Middle frontal gyrus (tissue), 1 donor: ENCODE data around the gene MTFR1L.
A peak's percentile ranks its signal among the peaks of the same experiment; 100 is the strongest.

Experiments used
- DNase-seq: peaks from one replicate; pipeline ENCODE4 v3.0.0-alpha.2; 2015; ENCODE audit warnings: low spot score; ENCODE audit errors: extremely low spot score

Gene MTFR1L

DNA sequence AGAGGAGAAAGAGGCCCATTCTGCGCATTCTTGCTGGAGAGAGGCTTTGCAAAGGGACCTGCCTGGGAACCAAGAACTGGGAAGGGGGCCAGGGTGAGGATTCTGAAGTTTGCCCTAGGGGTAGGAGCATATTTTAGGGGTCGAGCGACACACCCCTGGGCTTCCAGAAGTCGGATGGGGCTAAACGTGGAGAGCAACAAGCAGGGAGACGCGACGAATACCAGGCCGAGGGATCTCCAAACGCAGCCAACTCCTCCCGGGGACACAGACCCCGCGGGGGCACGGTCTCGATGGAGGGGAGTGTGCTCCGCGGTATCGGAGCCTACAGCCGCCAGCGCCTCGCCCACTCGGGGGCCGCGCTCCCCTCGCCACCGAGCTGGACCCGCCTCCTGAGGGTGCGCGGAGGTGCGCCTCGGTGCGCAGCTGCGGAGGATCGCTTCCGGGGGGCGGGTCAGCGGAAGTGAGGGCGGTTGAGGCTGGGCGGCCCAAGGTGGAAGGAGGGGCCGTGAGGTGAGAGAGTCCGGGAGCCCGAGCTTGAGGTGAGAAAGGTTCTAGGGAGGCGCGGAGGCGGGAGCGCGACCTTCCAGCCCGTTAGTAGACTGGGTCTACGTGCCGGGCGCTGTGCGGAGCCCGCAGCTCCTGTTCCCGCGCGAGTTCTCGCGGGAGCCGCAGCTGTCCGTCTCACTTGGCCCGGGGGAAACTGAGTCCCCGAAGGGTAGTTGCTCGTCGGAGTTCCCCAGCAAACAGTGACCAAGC, at the start of gene MTFR1L:
MTFR1L (plus strand) TSS at position 464 of the 756 bp plus-strand sequence. CDS start 3,151 bp downstream, outside the sequence.
- DNase-seq: peak; percentile 74

DNA sequence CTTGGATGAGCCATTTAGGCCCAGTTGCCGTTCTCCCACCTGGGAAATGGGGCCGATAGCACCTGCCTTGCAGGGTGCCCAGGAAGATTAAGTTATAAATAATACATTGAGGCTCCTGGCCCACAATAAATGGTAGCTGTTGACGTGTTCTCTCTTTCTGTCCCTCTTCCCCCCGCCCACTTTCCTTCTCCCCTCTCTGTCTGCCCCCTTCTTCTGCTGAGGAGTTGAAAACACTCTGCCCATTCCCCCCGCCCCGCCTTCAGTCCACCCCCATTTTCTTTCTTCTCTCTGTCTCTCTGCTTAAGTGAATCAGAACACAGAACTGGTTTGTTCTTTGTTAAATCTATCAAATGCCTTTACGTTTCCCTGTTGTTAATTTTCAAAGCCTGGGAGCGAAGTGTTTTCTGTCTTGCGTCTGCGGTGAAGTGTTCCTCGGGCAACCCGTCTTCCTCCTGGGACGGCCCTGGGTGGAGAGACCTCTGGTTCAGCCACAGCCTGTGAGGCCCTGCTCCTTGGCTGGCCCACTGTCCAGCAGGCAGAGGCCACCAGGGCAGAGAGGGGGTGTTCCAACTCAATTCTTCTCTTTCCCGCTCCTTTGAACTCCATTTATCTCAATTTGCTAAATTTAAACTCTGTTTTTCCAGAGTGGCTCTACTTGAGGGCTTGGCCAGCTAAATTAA, 49.1 kb upstream of the MTFR1L start:
- no peak for DNase-seq

DNA sequence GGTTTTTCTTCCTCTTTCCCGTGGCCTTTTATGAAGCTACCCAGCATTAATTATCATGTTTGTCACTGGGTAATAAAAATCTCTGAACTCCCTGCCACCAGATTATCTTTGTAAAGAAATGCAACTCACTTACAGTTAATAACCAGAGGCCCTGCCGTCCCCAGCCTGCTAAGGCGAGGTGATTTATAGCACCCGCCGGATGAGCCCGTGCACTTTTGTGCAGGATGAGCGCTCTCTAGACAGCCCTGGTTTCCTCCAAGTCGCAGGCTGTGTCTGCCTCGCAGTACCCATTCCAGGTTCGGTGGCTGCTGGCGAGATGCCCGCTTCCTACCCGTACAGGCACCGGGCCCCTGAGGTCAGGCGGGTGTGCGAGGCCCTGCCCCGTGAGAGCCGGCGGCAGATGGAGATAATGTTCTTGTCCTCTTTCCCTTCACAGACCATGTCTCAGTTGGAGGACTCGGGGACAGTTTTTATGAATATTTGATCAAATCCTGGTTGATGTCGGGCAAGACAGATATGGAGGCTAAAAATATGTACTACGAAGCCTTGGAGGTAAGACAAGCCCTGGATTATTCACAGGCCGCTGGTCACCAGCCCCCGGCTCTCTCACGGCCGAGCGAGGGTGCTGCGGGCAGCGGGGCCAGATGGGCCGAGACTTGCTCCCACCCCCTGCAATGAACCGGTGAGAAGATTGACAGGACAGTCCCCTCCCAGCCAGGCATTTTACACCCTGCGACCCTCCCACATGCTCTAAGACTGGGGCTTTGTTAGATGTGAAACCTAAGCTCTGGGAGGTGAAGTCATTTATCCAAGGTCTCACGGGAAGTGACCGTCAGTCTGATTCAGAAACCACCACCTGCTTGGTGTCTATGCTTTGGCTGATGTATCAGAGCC, 48.3 kb upstream of the MTFR1L start:
- DNase-seq: no peak

DNA sequence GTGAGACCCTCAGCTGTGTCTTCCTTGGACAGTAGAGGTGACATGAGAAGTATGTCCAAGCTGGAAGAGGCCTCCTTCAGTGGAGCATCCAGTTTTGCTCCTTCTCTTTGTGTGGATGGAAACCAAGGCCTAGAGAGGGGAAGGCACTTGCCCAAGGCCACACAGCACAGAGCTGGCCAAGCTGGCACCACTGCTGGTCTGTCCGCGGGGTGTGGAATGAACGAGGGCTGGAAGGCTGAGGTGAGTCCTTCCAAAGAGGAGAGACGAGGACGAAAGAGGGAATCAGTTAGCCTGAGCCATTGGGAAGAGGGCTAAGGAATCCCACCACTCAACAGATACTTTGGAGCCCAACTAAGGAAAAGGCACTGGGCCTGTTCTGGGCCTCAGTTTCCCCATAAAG, 47.6 kb upstream of the MTFR1L start:
- no peak for DNase-seq

DNA sequence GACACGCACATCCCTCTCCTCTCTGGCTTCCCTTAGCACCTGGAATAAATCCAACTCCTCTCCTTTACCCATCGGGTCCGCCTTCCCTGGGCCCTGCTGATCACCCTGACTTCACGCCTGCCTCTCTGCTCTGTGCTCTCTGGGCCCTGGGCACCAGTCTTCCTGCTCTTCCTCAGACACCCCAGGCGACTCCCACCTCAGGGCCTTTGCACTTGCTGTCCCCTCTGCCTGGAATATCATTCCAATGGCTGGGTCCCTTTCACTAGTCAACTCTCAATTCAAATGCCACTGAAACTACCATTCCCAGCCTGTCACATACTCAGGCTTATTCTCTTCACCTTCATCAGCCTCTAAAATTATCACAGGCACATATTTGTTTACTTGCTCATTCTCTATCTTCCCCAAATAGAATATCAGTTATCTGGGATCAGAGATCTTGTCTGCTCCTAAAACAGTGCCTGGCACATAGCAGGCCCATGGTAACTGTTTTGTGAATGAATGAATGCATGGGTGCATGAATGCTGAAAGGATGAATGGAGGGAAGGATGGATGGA, 47.0 kb upstream of the MTFR1L start:
- DNase-seq: no peak

DNA sequence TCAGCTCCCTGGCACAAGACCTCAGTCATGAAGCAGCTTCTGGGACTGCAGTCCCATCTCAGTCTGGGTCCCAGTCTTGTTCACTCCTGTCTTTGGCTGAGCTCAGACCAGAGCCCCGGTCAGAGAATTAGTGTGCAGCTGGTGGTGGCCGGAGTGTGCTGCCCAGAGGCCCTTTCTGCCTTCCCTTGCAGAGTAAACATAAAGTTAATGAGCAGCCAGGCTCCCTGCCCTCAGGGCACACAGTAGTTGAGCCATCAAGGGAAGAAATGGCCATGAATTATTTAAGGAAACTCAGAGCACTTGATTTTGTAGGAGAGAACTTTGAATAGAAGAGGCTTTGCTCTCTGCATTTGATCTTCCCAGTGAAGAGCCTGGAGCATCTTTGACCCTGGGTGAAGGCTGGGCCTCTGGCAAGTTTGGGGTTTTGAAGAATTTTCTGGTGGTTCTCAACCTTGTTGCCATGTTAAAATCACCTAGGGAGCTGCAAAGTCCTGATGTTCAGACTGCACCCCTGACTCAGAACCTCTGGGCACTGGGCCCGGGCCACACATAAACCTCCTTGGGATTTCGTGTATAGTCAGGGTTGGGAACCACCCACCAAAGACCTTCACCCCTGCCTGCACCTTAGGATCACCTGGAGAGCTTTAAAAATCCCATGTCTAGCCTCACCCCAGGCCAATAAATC, 46.2 kb upstream of the MTFR1L start:
- DNase-seq: no peak

DNA sequence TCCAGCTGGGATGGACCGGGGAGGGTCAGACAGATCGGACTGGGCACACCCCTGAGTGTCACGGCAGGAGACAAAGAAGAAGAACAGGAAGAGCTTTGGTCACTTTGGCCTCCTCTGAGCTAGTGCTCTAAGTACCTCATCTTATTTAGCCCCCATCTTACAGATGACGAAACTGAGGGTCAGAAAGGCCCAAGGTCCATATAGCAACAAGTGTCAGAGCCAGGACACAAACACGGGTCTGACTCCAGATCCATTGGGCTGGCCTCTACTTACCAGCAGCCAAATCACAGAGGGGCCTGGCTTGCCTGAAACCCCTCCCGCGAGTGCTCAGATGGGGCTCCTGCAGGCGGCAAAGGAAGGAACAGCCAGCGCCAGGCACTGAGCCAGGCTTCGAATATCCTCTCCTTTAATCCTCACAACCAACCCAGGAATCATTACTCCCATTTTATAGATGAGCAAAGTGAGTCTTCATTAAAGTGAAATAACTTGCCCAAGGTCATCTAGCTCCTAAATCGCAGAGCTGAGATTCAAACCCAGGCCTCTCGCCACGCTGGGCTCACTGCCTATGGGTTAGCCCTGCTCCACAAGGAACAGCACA, 45.4 kb upstream of the MTFR1L start:
- no peak for DNase-seq

DNA sequence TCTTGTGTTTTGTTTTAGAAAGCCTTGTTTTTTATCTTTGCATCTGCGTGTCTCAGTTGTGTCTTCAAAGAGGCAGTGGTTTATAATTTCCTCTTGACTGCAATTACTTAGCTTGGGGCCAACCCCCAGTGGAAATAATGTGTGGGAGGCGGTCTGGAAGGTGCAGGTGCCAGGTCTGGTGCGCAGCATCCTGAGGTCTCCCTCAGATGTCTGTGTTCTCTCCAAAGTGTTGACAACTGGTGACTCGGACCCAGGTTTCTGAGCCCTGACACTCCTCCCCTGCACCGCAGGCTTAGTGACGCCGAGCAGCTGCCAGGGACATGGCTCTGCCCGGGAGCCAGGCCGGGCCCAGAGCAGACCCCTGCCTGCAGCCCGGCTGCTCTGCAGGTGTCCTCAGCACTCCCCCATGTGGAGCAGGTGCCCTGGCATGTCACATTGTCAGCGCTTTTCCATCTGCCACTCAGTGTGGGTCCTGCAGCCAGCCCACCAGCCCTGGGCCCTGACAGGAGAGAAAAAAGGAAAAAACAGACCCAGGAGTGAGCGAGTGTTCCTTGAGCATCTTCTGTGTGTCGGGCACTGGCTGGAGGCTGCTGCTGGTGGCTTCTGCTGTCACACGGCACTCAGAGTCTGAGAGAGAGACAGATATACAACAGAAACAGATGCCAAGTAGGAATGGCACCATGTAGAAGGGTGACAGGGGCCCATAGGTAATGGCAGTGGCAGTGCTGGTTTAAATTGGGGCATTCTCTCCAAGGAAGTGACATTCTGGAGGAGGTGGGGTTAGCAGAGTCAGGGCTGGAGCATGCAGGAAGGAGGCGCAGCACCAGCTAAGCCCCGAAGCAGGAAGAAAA, 44.6 kb upstream of the MTFR1L start:
- DNase-seq: no peak

DNA sequence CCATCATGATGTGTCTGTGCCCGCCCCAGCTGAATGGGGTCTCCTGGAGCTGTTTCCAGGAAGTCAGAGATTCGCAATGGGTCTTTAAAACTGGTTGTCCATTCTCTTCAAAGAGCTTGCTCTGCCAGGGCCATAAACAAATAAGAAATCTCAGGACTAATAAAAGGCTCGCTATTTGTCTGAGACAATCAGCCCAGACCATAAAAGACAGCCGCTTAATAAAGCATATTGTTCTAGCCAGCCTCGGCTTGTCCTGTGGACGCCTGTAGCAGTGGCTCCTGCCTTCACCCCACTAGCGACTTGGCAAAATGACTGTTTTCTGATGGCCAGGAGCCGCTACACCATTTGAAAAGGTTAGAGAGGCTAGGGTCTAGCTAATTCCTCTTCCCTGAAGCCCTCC, 40.4 kb upstream of the MTFR1L start:
- no peak for DNase-seq

DNA sequence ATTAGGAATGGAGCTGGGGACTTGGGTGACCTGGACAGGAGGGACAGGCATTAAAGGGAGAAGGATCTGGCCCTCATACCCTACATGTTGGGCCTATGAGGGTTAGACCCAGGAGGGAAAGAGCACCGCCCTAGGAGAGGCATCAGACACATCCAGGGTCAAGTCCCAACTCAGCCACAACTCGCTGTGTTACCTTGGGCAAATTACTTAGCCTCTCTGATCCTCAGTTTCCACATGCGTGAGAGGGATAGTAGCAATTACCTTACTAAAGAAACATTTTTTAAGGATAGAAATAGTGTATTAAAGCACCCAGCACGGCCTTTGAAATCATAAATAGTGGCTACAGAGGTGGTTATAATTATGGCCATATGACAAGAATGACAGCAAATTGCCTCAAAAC, 39.9 kb upstream of the MTFR1L start:
- no peak for DNase-seq

DNA sequence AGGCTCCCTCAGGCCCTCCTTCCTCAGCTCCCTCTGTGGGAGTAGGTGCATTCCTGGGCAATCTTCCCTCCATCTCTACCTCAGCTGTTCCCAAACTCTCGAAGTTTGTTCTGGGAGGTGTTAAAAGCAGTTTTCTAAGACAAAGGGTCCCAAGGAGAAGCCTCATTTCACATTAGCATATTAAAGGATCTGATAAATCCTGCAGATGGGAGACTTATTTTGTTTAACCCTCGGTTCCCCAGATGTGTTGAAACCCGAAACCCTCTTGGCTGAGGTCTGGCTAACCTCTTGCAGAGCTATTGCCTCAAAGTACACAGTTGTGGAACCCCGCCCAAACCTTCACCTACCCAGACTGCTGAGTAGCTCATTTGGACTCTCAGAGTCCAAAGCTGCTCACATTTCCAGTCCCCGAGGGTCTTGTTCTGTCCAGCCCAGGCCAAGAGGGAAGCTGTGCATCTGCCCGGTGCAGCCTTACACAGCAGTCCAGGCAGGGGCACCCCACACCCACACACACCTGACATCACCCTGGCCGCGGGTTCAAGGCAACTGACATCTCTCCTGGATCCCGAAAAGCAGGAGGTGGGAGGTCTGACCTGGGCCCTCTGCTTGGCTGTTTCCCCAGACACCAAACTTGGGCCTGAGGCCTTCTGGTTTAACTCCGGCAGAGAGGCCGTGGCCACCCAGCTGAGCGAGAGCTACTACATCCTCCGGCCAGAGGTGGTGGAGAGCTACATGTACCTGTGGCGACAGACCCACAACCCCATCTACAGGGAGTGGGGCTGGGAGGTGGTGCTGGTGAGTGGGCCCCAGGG, 39.2 kb upstream of the MTFR1L start:
- DNase-seq: no peak

DNA sequence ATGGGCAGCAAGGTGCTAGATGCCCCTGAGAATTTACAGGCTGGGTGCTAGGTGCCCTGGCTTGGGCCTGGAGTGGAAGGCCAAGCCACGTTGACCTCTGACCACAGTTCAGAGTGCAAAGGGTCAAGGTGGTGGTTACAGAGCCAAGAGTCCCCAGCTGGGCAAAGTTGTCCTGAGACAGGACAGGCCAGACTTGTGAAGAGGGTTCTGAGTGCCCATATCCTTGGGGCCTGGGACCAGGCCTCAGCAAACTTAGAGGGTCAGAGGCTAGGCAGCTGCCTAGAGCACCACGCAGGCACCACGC, 38.7 kb upstream of the MTFR1L start:
- no peak for DNase-seq

DNA sequence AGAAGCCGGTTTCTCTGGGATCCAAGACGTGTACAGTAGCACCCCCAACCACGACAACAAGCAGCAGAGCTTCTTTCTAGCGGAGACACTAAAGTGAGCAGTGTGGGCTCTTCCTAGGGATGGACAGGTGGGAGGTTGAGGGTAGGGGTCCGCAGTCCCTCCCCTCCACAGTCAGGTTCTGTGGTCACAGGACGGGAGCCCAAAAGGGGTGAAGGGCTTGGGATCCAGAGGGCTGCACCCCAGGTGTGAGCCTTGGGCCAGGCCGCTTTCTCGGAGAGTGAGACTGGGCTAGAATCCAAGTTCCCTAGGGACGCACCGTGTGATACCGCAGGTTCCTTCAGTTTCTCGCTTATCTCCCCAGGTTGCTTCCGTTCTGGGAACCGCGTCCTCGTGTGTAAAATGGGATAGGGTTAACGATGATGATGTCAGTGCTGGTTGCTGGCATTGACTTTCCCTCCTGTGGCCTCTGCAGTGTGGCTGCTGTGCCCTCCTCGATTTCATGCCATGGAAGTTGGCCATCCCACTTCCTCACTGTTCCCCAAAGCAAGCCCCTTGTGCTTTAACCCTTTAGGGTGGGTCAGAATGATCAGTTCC, 37.0 kb upstream of the MTFR1L start:
- DNase-seq: no peak

DNA sequence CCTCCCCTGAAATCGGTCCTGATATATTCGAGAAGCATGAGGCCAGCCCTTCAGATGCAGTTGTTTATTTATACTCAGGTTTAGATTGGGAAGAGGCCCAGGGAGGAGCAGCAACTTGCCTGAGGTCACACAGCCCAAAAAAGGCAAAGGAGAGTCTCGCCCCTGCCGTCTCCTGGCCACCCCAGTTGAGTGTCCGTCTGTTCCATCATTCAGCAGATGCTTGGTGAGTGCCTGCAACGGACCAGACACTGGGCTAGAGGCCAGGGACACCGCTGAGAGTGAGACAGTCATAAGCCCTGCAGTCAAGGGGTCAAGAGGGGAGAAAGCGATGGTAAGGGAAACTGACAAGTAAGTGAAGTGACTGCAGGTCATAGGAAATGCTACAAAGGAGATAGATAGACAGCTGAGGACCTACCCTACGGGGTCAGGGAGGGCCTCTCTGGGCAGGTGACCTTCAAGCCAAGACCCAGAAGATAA, 35.1 kb upstream of the MTFR1L start:
- DNase-seq: no peak

DNA sequence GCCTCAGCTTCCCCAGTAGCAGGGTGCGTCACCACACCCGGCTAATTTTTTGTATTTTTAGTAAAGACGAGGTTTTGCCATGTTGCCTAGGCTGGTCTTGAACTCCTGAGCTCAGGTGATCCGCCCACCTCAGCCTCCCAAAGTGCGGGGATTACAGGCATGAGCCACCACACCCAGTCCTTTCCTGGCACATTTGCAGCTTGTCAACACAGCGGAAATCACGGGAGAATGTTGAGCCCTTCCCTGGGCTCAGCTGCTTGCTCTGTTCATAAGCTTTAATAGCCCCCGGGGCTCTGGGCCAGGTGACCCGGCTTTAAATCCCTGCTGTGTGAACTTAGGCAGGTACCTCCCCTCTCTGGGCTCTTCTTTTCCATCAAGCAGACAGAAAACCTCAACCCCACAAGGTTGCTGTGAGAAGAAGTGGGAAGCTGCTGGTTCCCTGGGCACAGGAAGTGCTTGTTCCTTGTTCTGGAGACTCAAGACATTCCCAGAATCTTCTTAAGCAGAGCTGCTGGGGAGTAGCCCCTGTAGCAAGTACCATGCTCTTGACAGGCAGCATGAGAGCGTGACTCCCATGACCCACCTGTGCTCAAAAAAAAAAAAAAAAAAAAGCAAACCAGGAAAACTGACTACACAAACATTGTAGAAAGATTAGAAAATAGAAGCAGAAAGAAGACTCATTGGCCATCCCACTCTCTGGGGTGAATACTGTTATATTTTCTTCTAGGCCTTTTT, 34.3 kb upstream of the MTFR1L start:
- no peak for DNase-seq

DNA sequence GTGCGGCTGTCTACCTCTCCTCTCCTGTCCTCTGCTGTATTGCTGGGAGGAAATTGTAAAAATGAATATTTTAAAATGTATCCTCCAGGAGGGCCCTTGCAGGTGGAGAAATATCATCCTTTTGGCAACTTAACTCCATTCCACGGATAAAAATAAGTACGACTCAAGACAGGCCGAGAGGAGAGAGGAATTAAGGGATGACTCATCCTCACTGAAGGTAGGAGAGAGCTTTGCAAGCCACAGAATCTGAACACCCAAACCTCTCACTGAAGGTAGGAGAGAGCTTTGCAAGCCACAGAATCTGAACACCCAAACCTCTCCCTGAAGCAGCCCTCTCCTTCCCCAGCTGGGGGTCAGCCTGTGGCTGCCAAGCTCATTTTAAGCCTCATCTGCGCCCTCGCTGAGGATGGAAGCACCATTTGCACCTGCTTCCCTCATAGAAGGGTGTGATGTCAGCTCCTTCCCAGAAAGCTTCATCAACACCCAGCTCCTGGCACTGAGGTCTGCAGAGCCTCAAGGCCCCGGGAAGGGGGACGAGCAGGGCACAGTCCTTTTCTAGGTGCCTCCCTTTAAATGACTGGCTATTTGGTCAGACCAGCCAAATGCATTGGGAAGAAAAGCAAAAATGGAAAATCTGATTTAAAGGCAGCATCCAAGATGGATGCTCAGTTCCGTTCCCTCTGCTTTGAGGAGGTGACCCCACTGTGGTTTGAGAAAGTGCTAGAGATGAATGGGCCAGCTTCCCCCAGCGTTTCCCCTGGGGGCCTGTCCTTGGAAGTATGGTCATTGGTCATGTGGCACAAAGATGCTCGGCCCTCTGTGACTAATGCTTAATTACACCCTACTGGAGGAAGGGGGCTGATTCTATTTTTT, 32.6 kb upstream of the MTFR1L start:
- DNase-seq: peak; percentile 36

DNA sequence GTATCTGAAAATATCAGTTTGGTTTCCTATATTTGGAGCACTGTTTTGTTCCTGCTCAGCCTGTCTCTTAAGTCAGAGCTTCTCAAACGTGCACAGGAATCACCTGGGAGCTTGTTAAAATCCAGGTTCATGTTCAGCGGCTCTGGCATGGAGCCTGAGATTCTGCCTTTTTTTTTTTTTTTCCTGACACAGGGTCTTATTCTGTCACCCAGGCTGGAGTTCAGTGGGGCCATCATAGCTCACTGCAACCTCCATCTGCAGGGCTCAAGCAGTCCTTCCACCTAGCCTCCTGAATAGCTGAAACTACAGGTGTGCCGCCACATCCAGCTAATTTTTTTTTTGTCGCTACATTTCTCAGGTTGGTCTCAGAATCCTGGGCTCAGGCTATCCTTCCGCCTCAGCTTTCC, 32.0 kb upstream of the MTFR1L start:
- DNase-seq: no peak
